Fibroblast of lung (primary cell): ENCODE measurements around the gene LIN37. TPM values are rescaled to one million over a fixed set of nuclear protein-coding genes. Genes with fewer than 3 reads are reported as not detected.

ENCODE experiments used
- DNase-seq, 2 donors: peaks; one replicate each; pipeline versions ENCODE4 v3.0.0 to v3.0.0-alpha.2; 2010; ENCODE audit warnings: low read depth in 2 of 2
- H2AFZ ChIP-seq: 2 replicates; pipeline ENCODE4 v1.5.1; 2012; ENCODE audit warnings: low read length, control low read depth, inconsistent platforms
- H3K27ac ChIP-seq: 2 replicates; pipeline ENCODE4 v1.5.1; 2011; ENCODE audit warnings: low read length, control low read depth; ENCODE audit not compliant: insufficient read depth
- H3K27me3 ChIP-seq: 2 replicates; pipeline ENCODE4 v1.5.1; 2011; ENCODE audit warnings: mild to moderate bottlenecking, low read length; ENCODE audit not compliant: control insufficient read depth, insufficient read depth
- H3K36me3 ChIP-seq: 2 replicates; pipeline ENCODE4 v1.5.1; 2011; ENCODE audit warnings: low read length; ENCODE audit not compliant: control insufficient read depth, insufficient read depth
- H3K4me1 ChIP-seq: 2 replicates; pipeline ENCODE4 v1.5.1; 2011; ENCODE audit warnings: low read length; ENCODE audit not compliant: control insufficient read depth, insufficient read depth; ENCODE audit errors: extremely low read depth
- H3K4me2 ChIP-seq: 2 replicates; pipeline ENCODE4 v1.5.1; 2011; ENCODE audit warnings: low read length, control low read depth; ENCODE audit not compliant: insufficient read depth; ENCODE audit errors: extremely low read depth
- H3K4me3 ChIP-seq, 4 experiments: fragments of 200-600 bp in 1 of 4; sonication (generic) in 1 of 4; replicated peaks in 1 of 4; 2 replicates each; pipeline ENCODE4 v1.5.1; 2011 to 2016; ENCODE audit warnings: low read length in 4 of 4, low read depth in 3 of 4, mild to moderate bottlenecking in 3 of 4, control low read depth in 2 of 4, inconsistent platforms in 1 of 4, mixed read lengths in 1 of 4; ENCODE audit not compliant: insufficient read depth in 1 of 4; ENCODE audit errors: control extremely low read depth in 1 of 4
- H3K79me2 ChIP-seq: 2 replicates; pipeline ENCODE4 v1.5.1; 2012; ENCODE audit warnings: mild to moderate bottlenecking, low read length, inconsistent platforms; ENCODE audit not compliant: control insufficient read depth, insufficient read depth
- H3K9ac ChIP-seq: 2 replicates; pipeline ENCODE4 v1.5.1; 2011; ENCODE audit warnings: mild to moderate bottlenecking, low read length, control low read depth; ENCODE audit not compliant: insufficient read depth
- H3K9me3 ChIP-seq: 2 replicates; pipeline ENCODE4 v1.5.1; 2012; ENCODE audit warnings: low read depth, low read length; ENCODE audit not compliant: control insufficient read depth, insufficient read depth
- H4K20me1 ChIP-seq: 2 replicates; pipeline ENCODE4 v1.5.1; 2011; ENCODE audit warnings: low read length; ENCODE audit not compliant: control insufficient read depth, insufficient read depth; ENCODE audit errors: extremely low read depth
- CTCF ChIP-seq, 2 donors: IDR thresholded peaks in 1 of 2; conservative IDR thresholded peaks in 1 of 2; 1 replicate in 1 of 2; 2 replicates in 1 of 2; pipeline ENCODE4 v1.5.1; 2011 to 2012; ENCODE audit warnings: low read length in 2 of 2, control low read depth in 1 of 2, inconsistent platforms in 1 of 2, low read depth in 1 of 2, mild to moderate bottlenecking in 1 of 2
- EZH2 ChIP-seq: IDR thresholded peaks from 2 replicates; pipeline ENCODE4 v1.5.1; 2012; ENCODE audit warnings: low read length, control low read depth, mild to moderate bottlenecking; ENCODE audit errors: missing control alignments
- polyA plus RNA-seq, 2 donors: library from polyadenylated mRNA; depleted of rRNA in 1 of 2; stranded (reverse) in 1 of 2; unstranded in 1 of 2; fragments of >200 nt; gene quantifications; 2 replicates each; pipeline ENCODE4 v1.2.1, GENCODE V29; 2011 to 2012; ENCODE audit warnings: missing spikeins in 1 of 2
- total RNA-seq: library from RNA; depleted of rRNA; stranded (reverse); fragments of >200 nt; gene quantifications from 2 replicates; pipeline ENCODE4 v1.2.1, GENCODE V29; 2014

The LIN37 gene
- total and polyA plus RNA-seq, 2 donors (not counting 1 experiment from before 2014, with no cell fraction given) = 6.4 to 10.3 TPM

GRCh38 chr19:35750167-35750566, 1.8 kb downstream of the LIN37 start:
- H3K4me2 ChIP-seq = no peak overlapping the region

GRCh38 chr19:35751839-35752745, 3.7 kb downstream of the LIN37 start:
- H3K27ac ChIP-seq = no peak overlapping the region
- H3K9me3 ChIP-seq = no peaks in the 10 kb centered on the region
- peaks cover 21% of the 10 kb centered on the region for H3K79me2 ChIP-seq
- no peak overlapping the region for H2AFZ ChIP-seq
- H3K4me1 ChIP-seq = peaks cover 12% of the 10 kb centered on the region
- TF ChIP-seq EZH2 = no peak
- no peak for TF ChIP-seq CTCF (conservative IDR thresholded peaks at IDR 0.05 in 1 of 2, IDR thresholded peaks at IDR 0.05 in 1 of 2; ENCODE audit: low read depth in 1 of 2, low read length in 2 of 2)
- H3K4me2 ChIP-seq = no peak overlapping the region
- H3K27me3 ChIP-seq = no peaks in the 10 kb centered on the region
- no peak overlapping the region for H3K4me3 ChIP-seq
- no peaks in the 10 kb centered on the region for H4K20me1 ChIP-seq
- H3K36me3 ChIP-seq = peaks cover 21% of the 10 kb centered on the region
- H3K9ac ChIP-seq = no peak overlapping the region
- no peak for DNase-seq

More at GRCh38 chr19:35750167-35750566, 1.8 kb downstream of the LIN37 start:
- DNase-seq = no peak
- no peaks in the 10 kb centered on the region for H3K27me3 ChIP-seq
- no peak for TF ChIP-seq CTCF (conservative IDR thresholded peaks at IDR 0.05 in 1 of 2, IDR thresholded peaks at IDR 0.05 in 1 of 2; ENCODE audit: low read depth in 1 of 2, low read length in 2 of 2)
- no peak for TF ChIP-seq EZH2
- H3K9me3 ChIP-seq = no peaks in the 10 kb centered on the region
- no peak overlapping the region for H2AFZ ChIP-seq
- H3K79me2 ChIP-seq = peaks cover 26% of the 10 kb centered on the region
- H3K4me1 ChIP-seq = peaks cover 2% of the 10 kb centered on the region
- no peak overlapping the region for H3K27ac ChIP-seq
- peaks cover 21% of the 10 kb centered on the region for H3K36me3 ChIP-seq
- H3K9ac ChIP-seq = no peak overlapping the region
- no peaks in the 10 kb centered on the region for H4K20me1 ChIP-seq
- H3K4me3 ChIP-seq = peak overlapping the region in 1 of 4 experiments; percentile 19

GRCh38 chr19:35752746-35753350, 4.5 kb downstream of the LIN37 start:
- peaks cover 21% of the 10 kb centered on the region for H3K36me3 ChIP-seq
- no peak overlapping the region for H2AFZ ChIP-seq
- peak in 1 of 2 donors; percentile 29 for DNase-seq
- no peak overlapping the region for H3K4me3 ChIP-seq
- H3K27ac ChIP-seq = no peak overlapping the region
- H4K20me1 ChIP-seq = no peaks in the 10 kb centered on the region
- no peak overlapping the region for H3K9ac ChIP-seq
- H3K4me2 ChIP-seq = no peak overlapping the region
- no peak for TF ChIP-seq CTCF (conservative IDR thresholded peaks at IDR 0.05 in 1 of 2, IDR thresholded peaks at IDR 0.05 in 1 of 2; ENCODE audit: low read depth in 1 of 2, low read length in 2 of 2)
- TF ChIP-seq EZH2 = no peak
- H3K9me3 ChIP-seq = no peaks in the 10 kb centered on the region
- peaks cover 13% of the 10 kb centered on the region for H3K4me1 ChIP-seq
- H3K79me2 ChIP-seq = peaks cover 21% of the 10 kb centered on the region
- no peaks in the 10 kb centered on the region for H3K27me3 ChIP-seq
